GM12878 (cell line): ENCODE measurements around the gene SLITRK6. TPM values are rescaled to one million over a fixed set of nuclear protein-coding genes. Genes with fewer than 3 reads are reported as not detected.

ENCODE experiments used
- ATAC-seq: fragments of 200-7000 bp; cut with Tn5 transposase; 3 replicates; pipeline ENCODE4 v1.9.1; 2020; ENCODE audit warnings: mild to moderate bottlenecking, moderate library complexity
- BruUV-seq: library from RNA; stranded (reverse); fragments of 400-500 nt; replicated peaks from 2 replicates; lab custom pipeline; 2021; lab: Mats Ljungman, UMichigan
- CTCF ChIA-PET: fragments of 300-600 bp; sonication (Branson Sonifier 250); formaldehyde crosslinking; extraction: SDS; loops from one replicate; lab custom pipeline; 2021; ENCODE audit warnings: inconsistent platforms; lab: Yijun Ruan, JAX
- POLR2A ChIA-PET: fragments of 350-600 bp; formaldehyde crosslinking; extraction: SDS; loops from one replicate; lab custom pipeline; 2021; ENCODE audit warnings: inconsistent platforms; lab: Charles Lee
- RAD21 ChIA-PET: fragments of 300-600 bp; sonication (Branson Sonifier 250); formaldehyde crosslinking; loops from one replicate; lab custom pipeline; 2023; ENCODE audit warnings: antibody characterized with exemption; ENCODE audit not compliant: unreplicated experiment; lab: Charles Lee
- SMC1A ChIA-PET: fragments of 300-600 bp; sonication (Branson Sonifier 250); formaldehyde crosslinking; loops from one replicate; lab custom pipeline; 2023; ENCODE audit not compliant: unreplicated experiment, uncharacterized antibody; lab: Charles Lee
- DNase-seq: peaks from one replicate; pipeline ENCODE4 v3.0.0-alpha.2; 2011; ENCODE audit warnings: low read depth, low spot score
- FAIRE-seq: peaks from 3 replicates; lab custom pipeline; 2011; peaks lifted over from hg19 to GRCh38; lab: Jason Lieb, UNC
- H2AFZ ChIP-seq: 2 replicates; pipeline ENCODE4 v1.6.0; 2011; ENCODE audit warnings: low read depth, low read length, control low read depth; ENCODE audit not compliant: control insufficient read depth
- H3K27ac ChIP-seq: 2 replicates; pipeline ENCODE4 v1.5.1; 2011; ENCODE audit warnings: control low read depth; ENCODE audit not compliant: control insufficient read depth, insufficient read depth
- H3K27me3 ChIP-seq, 2 experiments: replicated peaks in 1 of 2; 2 replicates each; pipeline versions ENCODE4 v1.6.0 to v1.6.1; 2011; ENCODE audit warnings: low read length in 1 of 2; ENCODE audit not compliant: control insufficient read depth in 2 of 2, insufficient read depth in 2 of 2
- H3K36me3 ChIP-seq, 2 experiments: 2 replicates each; pipeline ENCODE4 v1.5.1; 2011; ENCODE audit warnings: low read length in 1 of 2; ENCODE audit not compliant: control insufficient read depth in 2 of 2, insufficient read depth in 2 of 2
- H3K4me1 ChIP-seq: 2 replicates; pipeline ENCODE4 v1.6.1; 2011; ENCODE audit warnings: mild to moderate bottlenecking, low read length, moderate library complexity, mixed read lengths; ENCODE audit not compliant: control insufficient read depth, insufficient read depth
- H3K4me2 ChIP-seq: 2 replicates; pipeline ENCODE4 v1.6.0; 2011; ENCODE audit warnings: control low read depth; ENCODE audit not compliant: control insufficient read depth, insufficient read depth
- H3K4me3 ChIP-seq: fragments of 200-600 bp; sonication (generic); 2 replicates; pipeline ENCODE4 v1.5.1; 2016
- H3K79me2 ChIP-seq: 2 replicates; pipeline ENCODE4 v1.6.0; 2011; ENCODE audit warnings: low read length; ENCODE audit not compliant: control insufficient read depth, insufficient read depth
- H3K9ac ChIP-seq: 2 replicates; pipeline ENCODE4 v1.8.0; 2011; ENCODE audit warnings: low read length, control low read depth, mixed read lengths; ENCODE audit not compliant: control insufficient read depth, insufficient read depth
- H3K9me3 ChIP-seq: replicated peaks from 3 replicates; pipeline ENCODE4 v1.5.1; 2011; ENCODE audit warnings: mild to moderate bottlenecking, low read length; ENCODE audit not compliant: control insufficient read depth, insufficient read depth
- H4K20me1 ChIP-seq: 2 replicates; pipeline ENCODE4 v1.6.0; 2011; ENCODE audit not compliant: control insufficient read depth, insufficient read depth
- BACH1 ChIP-seq: fragments of 450-650 bp; IDR thresholded peaks from 2 replicates; pipeline ENCODE4 v1.6.1; 2017; ENCODE audit warnings: mild to moderate bottlenecking, borderline replicate concordance
- MEF2A ChIP-seq: IDR thresholded peaks from 2 replicates; pipeline ENCODE4 v1.6.1; 2011; ENCODE audit warnings: low read depth, mild to moderate bottlenecking, low read length, moderate library complexity; ENCODE audit not compliant: insufficient read depth
- RB1 ChIP-seq: fragments of 450-650 bp; formaldehyde crosslinking; IDR thresholded peaks from 2 replicates; pipeline ENCODE4 v1.6.1; 2017; ENCODE audit warnings: mild to moderate bottlenecking, borderline replicate concordance
- RCOR1 ChIP-seq: conservative IDR thresholded peaks from 2 replicates; pipeline ENCODE4 v1.6.1; 2012; ENCODE audit warnings: low read depth, low read length, improper control_type of control experiment
- SPI1 ChIP-seq: IDR thresholded peaks from 2 replicates; pipeline ENCODE4 v1.6.1; 2011; ENCODE audit warnings: low read depth, mild to moderate bottlenecking, low read length, moderate library complexity, borderline replicate concordance; ENCODE audit not compliant: insufficient read depth
- STAT1 ChIP-seq: fragments of 450-650 bp; conservative IDR thresholded peaks from 2 replicates; pipeline ENCODE4 v1.6.1; 2014; ENCODE audit warnings: antibody characterized with exemption, mild to moderate bottlenecking
- USF2 ChIP-seq: IDR thresholded peaks from 2 replicates; pipeline ENCODE4 v1.6.1; 2011; ENCODE audit warnings: low read depth, low read length, improper control_type of control experiment, borderline replicate concordance
- WGBS: methylation state at CpG from one replicate; pipeline ENCODE4 v1.1.6; 2016; ENCODE audit warnings: low lambda C conversion rate; ENCODE audit not compliant: insufficient replicate concordance, insufficient coverage; ENCODE audit errors: missing lambda C conversion rate; 5-methylcytosine and 5-hydroxymethylcytosine counted together
- in situ Hi-C: fragments of 300-500 bp; cut with MboI; formaldehyde crosslinking; loops from 9 replicates; pipeline ENCODE4 v1.14.3; 2018; ENCODE audit warnings: mixed read lengths
- intact Hi-C: fragments of 100-400 bp; cut with micrococcal nuclease; formaldehyde crosslinking; loops from one replicate; pipeline ENCODE4 v1.14.2; 2022; ENCODE audit not compliant: unreplicated experiment
- polyA plus RNA-seq, 11 experiments: library from polyadenylated mRNA; depleted of rRNA in 4 of 11; unstranded in 6 of 11; stranded (reverse) in 5 of 11; fragments of >200 nt; fragmentation: Nextera tagmentation in 4 of 11; fragmentation: Illumina TruSeq in 1 of 11; extraction: Ambion mirVana in 4 of 11; extraction: Trizol in 1 of 11; gene quantifications; 1 replicate in 1 of 11; 2 replicates in 10 of 11; pipeline versions ENCODE4 v1.2.1 to v1.2.3, GENCODE V29; 2011 to 2016; ENCODE audit warnings: inconsistent platforms in 2 of 11, missing spikeins in 2 of 11, low read depth in 1 of 11
- total RNA-seq, 4 experiments: library from RNA; depleted of rRNA in 3 of 4; stranded (reverse); fragments of >200 nt in 3 of 4; fragmentation: Illumina TruSeq in 1 of 4; extraction: Trizol in 1 of 4; gene quantifications; 2 replicates each; pipeline versions ENCODE4 v1.2.1 to v1.2.3, GENCODE V29; 2013 to 2021
- TF ChIP-seq, protein P1 (sequence below): fragments of 450-650 bp; formaldehyde crosslinking; IDR thresholded peaks from 2 replicates; pipeline ENCODE4 v1.4.0; 2020; ENCODE audit warnings: mild to moderate bottlenecking, moderate library complexity
- TF ChIP-seq, protein P2 (sequence below): fragments of 450-650 bp; formaldehyde crosslinking; IDR thresholded peaks from 2 replicates; pipeline ENCODE4 v1.5.0; 2022; ENCODE audit warnings: mild to moderate bottlenecking, missing genetic modification characterization

The SLITRK6 gene
- total and polyA plus RNA-seq, 10 of the 15 experiments (the other 5 are each of a cell fraction or from before 2014, with no cell fraction given) = not detected

- TF ChIP-seq SPI1 = no peak
- TF ChIP-seq, all 136 proteins: peak for 0
Observed at GRCh38 chr13:85847012-85847411, 47.8 kb upstream of the SLITRK6 start (continued).

- Histone ChIP-seq H3K9me3 (no peaks in the 10 kb centered on the region), H3K4me3 (no peak overlapping the region), H3K36me3 (no peaks in the 10 kb centered on the region), H3K27me3 (no peaks in the 10 kb centered on the region), H4K20me1 (no peaks in the 10 kb centered on the region), H2AFZ (no peak overlapping the region), H3K27ac (no peak overlapping the region), H3K79me2 (no peaks in the 10 kb centered on the region), H3K9ac (no peak overlapping the region), H3K4me1 (no peaks in the 10 kb centered on the region), H3K4me2 (no peak overlapping the region)
- RAD21 ChIA-PET = no interaction called here
- DNase-seq (no peak), ATAC-seq (no peak), FAIRE-seq (no peak)
- in situ Hi-C loops (no loop called here), intact Hi-C loops (no loop called here)
- CTCF ChIA-PET = no interaction called here
- POLR2A ChIA-PET = no interaction called here
- whole genome bisulfite sequencing = 19% methylated on average over 2 of the region's 2 CpGs
- TF ChIP-seq STAT1 (no peak), MEF2A (no peak), BACH1 (no peak), RCOR1 (no peak), RB1 (no peak), USF2 (no peak)
- TF ChIP-seq, protein P1, sequence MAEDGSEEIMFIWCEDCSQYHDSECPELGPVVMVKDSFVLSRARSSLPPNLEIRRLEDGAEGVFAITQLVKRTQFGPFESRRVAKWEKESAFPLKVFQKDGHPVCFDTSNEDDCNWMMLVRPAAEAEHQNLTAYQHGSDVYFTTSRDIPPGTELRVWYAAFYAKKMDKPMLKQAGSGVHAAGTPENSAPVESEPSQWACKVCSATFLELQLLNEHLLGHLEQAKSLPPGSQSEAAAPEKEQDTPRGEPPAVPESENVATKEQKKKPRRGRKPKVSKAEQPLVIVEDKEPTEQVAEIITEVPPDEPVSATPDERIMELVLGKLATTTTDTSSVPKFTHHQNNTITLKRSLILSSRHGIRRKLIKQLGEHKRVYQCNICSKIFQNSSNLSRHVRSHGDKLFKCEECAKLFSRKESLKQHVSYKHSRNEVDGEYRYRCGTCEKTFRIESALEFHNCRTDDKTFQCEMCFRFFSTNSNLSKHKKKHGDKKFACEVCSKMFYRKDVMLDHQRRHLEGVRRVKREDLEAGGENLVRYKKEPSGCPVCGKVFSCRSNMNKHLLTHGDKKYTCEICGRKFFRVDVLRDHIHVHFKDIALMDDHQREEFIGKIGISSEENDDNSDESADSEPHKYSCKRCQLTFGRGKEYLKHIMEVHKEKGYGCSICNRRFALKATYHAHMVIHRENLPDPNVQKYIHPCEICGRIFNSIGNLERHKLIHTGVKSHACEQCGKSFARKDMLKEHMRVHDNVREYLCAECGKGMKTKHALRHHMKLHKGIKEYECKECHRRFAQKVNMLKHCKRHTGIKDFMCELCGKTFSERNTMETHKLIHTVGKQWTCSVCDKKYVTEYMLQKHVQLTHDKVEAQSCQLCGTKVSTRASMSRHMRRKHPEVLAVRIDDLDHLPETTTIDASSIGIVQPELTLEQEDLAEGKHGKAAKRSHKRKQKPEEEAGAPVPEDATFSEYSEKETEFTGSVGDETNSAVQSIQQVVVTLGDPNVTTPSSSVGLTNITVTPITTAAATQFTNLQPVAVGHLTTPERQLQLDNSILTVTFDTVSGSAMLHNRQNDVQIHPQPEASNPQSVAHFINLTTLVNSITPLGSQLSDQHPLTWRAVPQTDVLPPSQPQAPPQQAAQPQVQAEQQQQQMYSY = no peak
- TF ChIP-seq, protein P2, sequence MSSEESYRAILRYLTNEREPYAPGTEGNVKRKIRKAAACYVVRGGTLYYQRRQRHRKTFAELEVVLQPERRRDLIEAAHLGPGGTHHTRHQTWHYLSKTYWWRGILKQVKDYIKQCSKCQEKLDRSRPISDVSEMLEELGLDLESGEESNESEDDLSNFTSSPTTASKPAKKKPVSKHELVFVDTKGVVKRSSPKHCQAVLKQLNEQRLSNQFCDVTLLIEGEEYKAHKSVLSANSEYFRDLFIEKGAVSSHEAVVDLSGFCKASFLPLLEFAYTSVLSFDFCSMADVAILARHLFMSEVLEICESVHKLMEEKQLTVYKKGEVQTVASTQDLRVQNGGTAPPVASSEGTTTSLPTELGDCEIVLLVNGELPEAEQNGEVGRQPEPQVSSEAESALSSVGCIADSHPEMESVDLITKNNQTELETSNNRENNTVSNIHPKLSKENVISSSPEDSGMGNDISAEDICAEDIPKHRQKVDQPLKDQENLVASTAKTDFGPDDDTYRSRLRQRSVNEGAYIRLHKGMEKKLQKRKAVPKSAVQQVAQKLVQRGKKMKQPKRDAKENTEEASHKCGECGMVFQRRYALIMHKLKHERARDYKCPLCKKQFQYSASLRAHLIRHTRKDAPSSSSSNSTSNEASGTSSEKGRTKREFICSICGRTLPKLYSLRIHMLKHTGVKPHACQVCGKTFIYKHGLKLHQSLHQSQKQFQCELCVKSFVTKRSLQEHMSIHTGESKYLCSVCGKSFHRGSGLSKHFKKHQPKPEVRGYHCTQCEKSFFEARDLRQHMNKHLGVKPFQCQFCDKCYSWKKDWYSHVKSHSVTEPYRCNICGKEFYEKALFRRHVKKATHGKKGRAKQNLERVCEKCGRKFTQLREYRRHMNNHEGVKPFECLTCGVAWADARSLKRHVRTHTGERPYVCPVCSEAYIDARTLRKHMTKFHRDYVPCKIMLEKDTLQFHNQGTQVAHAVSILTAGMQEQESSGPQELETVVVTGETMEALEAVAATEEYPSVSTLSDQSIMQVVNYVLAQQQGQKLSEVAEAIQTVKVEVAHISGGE (CRISPR knock-in tag) = no peak
- SMC1A ChIA-PET = no interaction called here
- BruUV-seq = no TSS peak
Observed at GRCh38 chr13:85841427-85841826, 42.2 kb upstream of the SLITRK6 start.
